Measurements from ENCODE around the gene TTLL11.

The TTLL11 gene

DNA sequence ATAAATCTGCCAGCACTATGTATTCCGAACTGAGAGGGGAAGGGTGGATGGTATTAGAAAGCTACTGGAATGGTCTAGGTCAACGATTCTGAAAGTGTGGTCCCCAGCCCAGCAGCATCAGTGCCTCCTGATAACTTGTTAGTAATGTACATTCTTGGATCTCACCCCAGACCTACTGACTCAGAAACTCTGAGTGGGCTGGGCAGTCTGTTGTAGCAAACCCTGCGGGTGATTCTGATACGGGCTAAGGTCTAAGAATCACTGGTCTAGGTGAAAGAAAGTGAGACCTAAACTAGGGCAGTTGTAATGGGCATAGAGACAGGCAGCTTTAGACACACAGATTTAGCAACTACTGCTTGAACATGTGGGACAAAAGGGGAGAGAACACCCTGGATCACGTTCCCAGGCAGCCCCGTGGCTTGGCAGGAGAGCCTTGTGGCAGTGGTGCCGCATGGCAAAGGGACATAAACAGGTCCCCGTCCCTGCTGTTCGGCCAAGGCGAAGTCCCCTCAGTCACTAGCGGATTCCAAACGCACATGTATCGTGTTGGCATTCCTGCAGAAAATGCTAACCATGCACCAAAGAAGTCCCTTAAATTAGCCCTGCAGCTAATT lies 216.3 kb downstream of the TTLL11 start:
- no peaks in the 10 kb centered on the region for H3K79me2 ChIP-seq (ENCODE audit: insufficient read depth, low read length)
- no peaks in the 10 kb centered on the region for H3K9me3 ChIP-seq (ENCODE audit: insufficient read depth, low read depth, low read length)
- H3K4me1 ChIP-seq (ENCODE audit: insufficient read depth, low read length, poor library complexity, severe bottlenecking) = no peaks in the 10 kb centered on the region
- no peak overlapping the region for H3K9ac ChIP-seq (ENCODE audit: low read depth, low read length, poor library complexity, severe bottlenecking)
- H3F3A ChIP-seq (ENCODE audit: low read depth) = no peaks in the 10 kb centered on the region
- H3K4me3 ChIP-seq (ENCODE audit: low read length, poor library complexity, severe bottlenecking) = no peak overlapping the region
- no peaks in the 10 kb centered on the region for H3K9me2 ChIP-seq (replicated peaks; ENCODE audit: low read depth, low read length)
- no peaks in the 10 kb centered on the region for H3K27me3 ChIP-seq (ENCODE audit: insufficient read depth, low read length, poor library complexity, severe bottlenecking)
- H3K4me2 ChIP-seq (ENCODE audit: low read depth, low read length, poor library complexity, severe bottlenecking) = no peak overlapping the region
- TF ChIP-seq, protein P1, sequence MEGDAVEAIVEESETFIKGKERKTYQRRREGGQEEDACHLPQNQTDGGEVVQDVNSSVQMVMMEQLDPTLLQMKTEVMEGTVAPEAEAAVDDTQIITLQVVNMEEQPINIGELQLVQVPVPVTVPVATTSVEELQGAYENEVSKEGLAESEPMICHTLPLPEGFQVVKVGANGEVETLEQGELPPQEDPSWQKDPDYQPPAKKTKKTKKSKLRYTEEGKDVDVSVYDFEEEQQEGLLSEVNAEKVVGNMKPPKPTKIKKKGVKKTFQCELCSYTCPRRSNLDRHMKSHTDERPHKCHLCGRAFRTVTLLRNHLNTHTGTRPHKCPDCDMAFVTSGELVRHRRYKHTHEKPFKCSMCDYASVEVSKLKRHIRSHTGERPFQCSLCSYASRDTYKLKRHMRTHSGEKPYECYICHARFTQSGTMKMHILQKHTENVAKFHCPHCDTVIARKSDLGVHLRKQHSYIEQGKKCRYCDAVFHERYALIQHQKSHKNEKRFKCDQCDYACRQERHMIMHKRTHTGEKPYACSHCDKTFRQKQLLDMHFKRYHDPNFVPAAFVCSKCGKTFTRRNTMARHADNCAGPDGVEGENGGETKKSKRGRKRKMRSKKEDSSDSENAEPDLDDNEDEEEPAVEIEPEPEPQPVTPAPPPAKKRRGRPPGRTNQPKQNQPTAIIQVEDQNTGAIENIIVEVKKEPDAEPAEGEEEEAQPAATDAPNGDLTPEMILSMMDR (conservative IDR thresholded peaks at IDR 0.05; ENCODE audit: low read length) = no peak
- H2AFZ ChIP-seq (ENCODE audit: low read length) = no peak overlapping the region
- no peaks in the 10 kb centered on the region; the same call in 1 of the 2 replicates for H3K36me3 ChIP-seq (ENCODE audit: insufficient read depth, low read length)
- no peaks in the 10 kb centered on the region for H4K20me1 ChIP-seq (ENCODE audit: insufficient read depth, low read length, poor library complexity, severe bottlenecking)

DNA sequence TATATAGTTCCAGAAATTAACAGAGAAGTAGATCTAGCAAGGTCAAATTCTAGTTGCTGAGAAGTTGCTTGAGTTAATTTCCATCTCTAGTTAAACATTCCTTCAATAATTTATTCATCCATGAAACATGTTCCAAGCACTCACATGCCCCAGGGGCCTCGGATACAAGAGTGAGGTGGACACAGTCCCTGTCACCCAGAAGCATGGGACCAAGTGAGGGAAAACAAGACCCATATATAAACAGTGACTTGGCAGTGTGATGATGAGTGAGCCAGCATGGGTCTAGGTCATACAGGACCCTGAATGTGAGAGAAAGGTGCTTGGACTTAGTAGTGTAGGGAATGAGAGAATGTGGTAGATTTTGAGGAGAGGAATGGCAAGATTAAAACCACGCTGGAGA lies 216.9 kb downstream of the TTLL11 start:
- H3K9me2 ChIP-seq (replicated peaks; ENCODE audit: low read depth, low read length) = no peaks in the 10 kb centered on the region
- no peak overlapping the region for H3K9ac ChIP-seq (ENCODE audit: low read depth, low read length, poor library complexity, severe bottlenecking)
- H3K4me2 ChIP-seq (ENCODE audit: low read depth, low read length, poor library complexity, severe bottlenecking) = no peak overlapping the region
- no peak overlapping the region for H2AFZ ChIP-seq (ENCODE audit: low read length)
- TF ChIP-seq, protein P1 (conservative IDR thresholded peaks at IDR 0.05; ENCODE audit: low read length) = no peak
- no peak for TF ChIP-seq EZH2phosphoT487 (IDR thresholded peaks at IDR 0.05; ENCODE audit: borderline replicate concordance)
- H3K36me3 ChIP-seq (ENCODE audit: insufficient read depth, low read length) = no peaks in the 10 kb centered on the region; the same call in 1 of the 2 replicates
- no peaks in the 10 kb centered on the region for H3K9me3 ChIP-seq (ENCODE audit: insufficient read depth, low read depth, low read length)
- H3K4me3 ChIP-seq (ENCODE audit: low read length, poor library complexity, severe bottlenecking) = no peak overlapping the region
- no peaks in the 10 kb centered on the region for H3K79me2 ChIP-seq (ENCODE audit: insufficient read depth, low read length)
- H3K4me1 ChIP-seq (ENCODE audit: insufficient read depth, low read length, poor library complexity, severe bottlenecking) = no peaks in the 10 kb centered on the region
- no peaks in the 10 kb centered on the region for H3F3A ChIP-seq (ENCODE audit: low read depth)
- no peaks in the 10 kb centered on the region for H3K27me3 ChIP-seq (ENCODE audit: insufficient read depth, low read length, poor library complexity, severe bottlenecking)
- no peaks in the 10 kb centered on the region for H4K20me1 ChIP-seq (ENCODE audit: insufficient read depth, low read length, poor library complexity, severe bottlenecking)

DNA sequence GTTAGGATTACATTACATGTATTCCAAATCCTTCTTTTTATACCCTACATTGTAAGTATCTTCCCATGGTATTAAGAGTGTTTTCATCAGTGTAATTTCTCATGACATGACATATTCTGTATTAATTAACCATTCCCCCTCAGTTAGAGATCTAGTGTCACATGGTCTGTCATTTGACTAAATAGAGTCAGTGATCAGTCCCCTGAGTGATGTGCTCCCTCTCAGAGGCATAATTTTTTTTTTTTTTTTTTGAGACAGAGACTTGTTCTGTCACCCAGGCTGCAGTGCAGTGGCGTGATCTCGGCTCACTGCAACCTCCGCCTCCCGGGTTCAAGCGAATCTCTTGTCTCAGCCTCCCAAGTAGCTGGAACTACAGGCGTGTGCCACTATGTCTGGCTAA lies 218.6 kb downstream of the TTLL11 start:
- Histone ChIP-seq H3F3A (ENCODE audit: low read depth) (no peaks in the 10 kb centered on the region), H3K9ac (ENCODE audit: low read depth, low read length, poor library complexity, severe bottlenecking) (no peak overlapping the region), H3K27me3 (ENCODE audit: insufficient read depth, low read length, poor library complexity, severe bottlenecking) (no peaks in the 10 kb centered on the region), H4K20me1 (ENCODE audit: insufficient read depth, low read length, poor library complexity, severe bottlenecking) (no peaks in the 10 kb centered on the region), H3K79me2 (ENCODE audit: insufficient read depth, low read length) (no peaks in the 10 kb centered on the region), H3K9me2 (replicated peaks; ENCODE audit: low read depth, low read length) (no peaks in the 10 kb centered on the region), H3K4me3 (ENCODE audit: low read length, poor library complexity, severe bottlenecking) (no peak overlapping the region), H3K36me3 (ENCODE audit: insufficient read depth, low read length) (peaks cover 7% of the 10 kb centered on the region), H2AFZ (ENCODE audit: low read length) (no peak overlapping the region), H3K9me3 (ENCODE audit: insufficient read depth, low read depth, low read length) (no peaks in the 10 kb centered on the region), H3K4me1 (ENCODE audit: insufficient read depth, low read length, poor library complexity, severe bottlenecking) (no peaks in the 10 kb centered on the region), H3K4me2 (ENCODE audit: low read depth, low read length, poor library complexity, severe bottlenecking) (no peak overlapping the region)
- TF ChIP-seq, protein P1 (conservative IDR thresholded peaks at IDR 0.05; ENCODE audit: low read length) = no peak
- no peak for TF ChIP-seq EZH2phosphoT487 (IDR thresholded peaks at IDR 0.05; ENCODE audit: borderline replicate concordance)

Data from Loucy (cell line).